Measurements from ENCODE around the gene PROSER2.
A peak's percentile ranks its signal among the peaks of the same experiment; 100 is the strongest.
"Not testable (repeated sequence)": the region's sequence is repeated elsewhere in the genome, so short reads cannot be mapped to it uniquely, and the experiment has no call there.

PROSER2 gene

GRCh38 chr10:11885437-11886137 is 62.4 kb downstream of the PROSER2 start:
- DNase-seq (ENCODE audit: low spot score), result no peak

DNA sequence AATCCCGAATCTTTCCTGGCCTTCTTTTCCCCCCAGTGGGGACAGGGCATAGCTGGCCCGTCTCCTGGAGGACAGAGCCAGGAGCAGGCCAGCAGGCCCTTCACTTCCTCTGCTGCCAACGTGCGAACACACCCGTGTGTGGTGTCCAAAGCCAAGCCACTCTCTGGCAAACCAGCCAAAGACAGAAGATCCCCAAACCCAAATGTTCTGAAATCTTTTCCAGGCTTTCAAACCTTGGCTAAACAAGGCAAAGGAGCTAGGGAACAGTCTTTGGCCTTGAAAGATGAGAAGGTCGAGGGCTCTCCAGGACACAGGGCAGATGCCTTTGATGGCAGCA is 63.0 kb downstream of the PROSER2 start:
- no peak for DNase-seq (ENCODE audit: low spot score)

DNA sequence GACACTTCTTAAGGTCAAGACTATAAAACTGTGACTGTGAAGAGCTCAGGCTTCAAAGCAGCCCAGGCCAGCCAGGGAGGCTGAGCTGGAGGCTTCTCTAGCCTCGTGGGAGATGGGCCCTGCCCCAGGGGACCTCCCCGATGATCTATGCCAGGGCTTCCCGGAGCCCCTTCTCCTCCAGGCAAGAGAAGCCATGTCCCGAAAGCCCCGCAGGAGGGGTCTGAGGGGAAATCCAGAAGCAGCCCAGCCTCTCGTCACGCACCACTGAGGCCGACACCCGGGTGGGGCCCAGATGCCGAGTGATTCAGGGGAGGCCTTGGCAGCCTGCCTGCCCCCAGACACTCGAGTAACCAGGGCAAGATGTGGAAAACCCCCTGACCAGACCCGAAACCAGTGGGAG is 63.7 kb downstream of the PROSER2 start:
- no peak for DNase-seq (ENCODE audit: low spot score)

DNA sequence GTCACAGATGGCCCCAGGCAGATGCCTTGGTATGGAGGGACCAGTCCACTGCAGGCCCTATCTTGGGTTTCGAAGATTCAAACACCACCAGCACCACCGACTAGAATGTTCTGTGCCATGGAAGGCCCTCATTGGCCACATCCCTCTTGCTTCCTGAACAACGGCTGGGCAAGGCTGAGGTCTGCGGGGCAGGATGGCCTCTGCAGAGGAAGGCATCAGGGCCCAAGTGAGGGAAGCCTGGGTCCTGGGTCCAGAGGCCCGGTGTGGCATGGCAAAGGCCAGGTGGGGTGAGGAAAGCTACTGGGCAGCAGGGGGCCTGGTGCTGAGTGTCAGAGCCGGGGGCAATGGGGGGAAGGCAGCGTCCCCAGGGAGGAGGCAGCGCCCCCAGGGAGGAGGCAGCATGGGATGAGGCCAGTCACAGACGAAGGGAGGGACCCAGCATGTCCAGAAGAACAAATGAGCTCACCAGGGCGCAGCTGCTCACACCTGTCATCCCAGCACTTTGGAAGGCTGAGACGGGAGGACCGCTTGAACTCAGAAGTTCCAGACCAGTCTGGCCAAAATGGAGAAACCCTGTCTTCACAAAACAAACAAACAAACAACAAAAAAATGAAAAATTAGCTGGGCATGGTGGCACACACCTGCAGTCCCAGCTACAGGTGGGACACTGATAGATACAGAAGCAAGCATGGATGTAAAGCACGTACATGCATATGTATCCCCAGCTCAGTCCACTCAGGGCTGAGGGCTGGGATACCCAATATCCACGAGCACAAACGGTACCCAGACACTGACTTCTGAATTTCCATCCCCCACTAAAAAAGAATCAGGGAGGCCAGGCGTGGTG is 64.4 kb downstream of the PROSER2 start:
- DNase-seq (ENCODE audit: low spot score), result no peak

- DNase-seq (ENCODE audit: low spot score), result not testable (repeated sequence)
Measured at GRCh38 chr10:11889263-11889662, 66.1 kb downstream of the PROSER2 start.

- DNase-seq (ENCODE audit: low spot score), result no peak
Measured at GRCh38 chr10:11891776-11892486, 68.8 kb downstream of the PROSER2 start.

- DNase-seq (ENCODE audit: low spot score), result no peak
Measured at GRCh38 chr10:11893749-11894278, 70.7 kb downstream of the PROSER2 start.

DNA sequence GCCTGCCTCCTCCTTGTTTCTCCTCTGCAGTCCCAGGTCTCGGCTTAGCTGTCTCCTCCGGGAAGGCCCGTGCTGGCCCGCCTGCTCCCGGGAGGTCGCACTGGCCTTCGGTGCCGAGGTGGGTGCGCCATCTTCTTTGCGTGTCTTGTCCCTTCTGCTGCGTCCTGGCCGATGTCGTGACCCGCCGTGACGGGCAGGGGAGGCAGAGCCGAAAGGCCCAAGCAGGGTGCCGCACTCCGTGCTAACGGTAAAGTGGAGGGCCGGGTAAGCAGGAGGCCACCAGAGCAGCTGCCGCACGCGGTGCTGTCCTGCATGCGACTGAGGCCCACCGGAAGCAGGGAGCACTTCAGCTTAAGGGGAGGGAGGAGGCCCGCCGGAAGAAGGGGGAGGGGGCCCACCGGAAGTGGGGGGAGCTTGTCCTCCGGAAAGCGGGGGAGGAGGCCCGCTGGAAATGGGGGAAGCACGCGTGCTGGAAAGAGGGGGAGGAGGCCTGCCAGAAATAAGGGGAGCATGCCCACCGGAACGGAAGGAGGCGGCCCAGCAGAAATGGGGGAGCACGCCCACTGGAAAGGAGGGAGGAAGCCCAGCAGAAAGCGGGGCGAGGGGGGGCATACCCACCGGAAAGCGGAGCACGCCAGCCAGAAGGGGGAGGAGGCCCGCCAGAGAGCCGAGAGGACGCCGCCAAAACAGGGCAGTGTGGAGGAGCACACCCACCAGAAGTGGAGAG is 71.4 kb downstream of the PROSER2 start:
- no peak for DNase-seq (ENCODE audit: low spot score)

DNA sequence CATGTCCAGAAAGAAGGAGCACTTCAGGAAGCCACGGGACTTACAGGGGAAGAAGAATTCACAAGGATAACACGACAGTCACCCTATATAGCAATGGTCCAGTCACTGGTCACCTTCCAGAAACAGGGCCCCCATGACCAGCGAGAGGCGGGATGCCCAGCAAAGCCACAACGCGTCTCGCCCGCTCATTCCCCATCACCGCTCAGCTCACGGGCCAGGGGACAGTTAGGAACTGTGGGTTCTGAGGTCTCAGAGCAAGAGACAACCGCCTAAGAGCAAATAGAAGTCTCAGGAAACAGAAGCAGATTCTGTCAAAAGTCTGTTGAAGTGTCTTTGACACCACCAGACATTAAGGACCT is 71.9 kb downstream of the PROSER2 start:
- DNase-seq (ENCODE audit: low spot score), result no peak

GRCh38 chr10:11895598-11895997 is 72.4 kb downstream of the PROSER2 start:
- DNase-seq (ENCODE audit: low spot score), result no peak

DNA sequence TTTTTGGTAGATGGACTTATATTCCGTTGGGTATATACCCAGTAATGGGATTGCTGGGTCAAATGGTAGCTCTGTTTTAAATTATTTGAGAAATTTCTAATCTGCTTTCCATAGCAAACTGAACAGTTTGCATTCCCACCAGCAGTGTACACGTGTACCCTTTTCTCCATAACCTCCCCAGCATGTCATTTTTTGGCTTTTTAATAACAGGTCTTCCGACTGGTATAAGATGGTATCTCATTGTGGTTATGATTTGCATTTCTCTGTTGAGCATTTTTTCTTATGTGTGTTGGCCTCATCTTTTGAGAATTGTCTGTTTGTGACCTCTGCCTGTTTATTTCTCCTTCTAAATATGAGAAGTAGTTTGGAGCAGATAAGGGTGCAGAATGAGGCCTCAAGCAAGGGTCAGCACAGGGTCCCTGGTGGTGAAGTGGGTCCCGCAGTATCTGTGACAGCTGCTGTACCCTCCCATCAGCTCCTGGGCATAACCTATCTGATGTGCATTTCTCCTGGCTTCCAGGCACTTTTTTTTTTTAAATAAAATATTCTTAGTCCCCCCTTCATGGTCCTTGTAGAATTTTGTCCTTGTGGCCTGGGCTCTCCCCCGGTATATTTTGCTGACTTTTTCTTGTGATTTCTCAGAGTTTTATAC is 73.5 kb downstream of the PROSER2 start:
- no peak for DNase-seq (ENCODE audit: low spot score)

- DNase-seq (ENCODE audit: low spot score), result no peak
Measured at GRCh38 chr10:11898033-11898371, 74.8 kb downstream of the PROSER2 start.

DNA sequence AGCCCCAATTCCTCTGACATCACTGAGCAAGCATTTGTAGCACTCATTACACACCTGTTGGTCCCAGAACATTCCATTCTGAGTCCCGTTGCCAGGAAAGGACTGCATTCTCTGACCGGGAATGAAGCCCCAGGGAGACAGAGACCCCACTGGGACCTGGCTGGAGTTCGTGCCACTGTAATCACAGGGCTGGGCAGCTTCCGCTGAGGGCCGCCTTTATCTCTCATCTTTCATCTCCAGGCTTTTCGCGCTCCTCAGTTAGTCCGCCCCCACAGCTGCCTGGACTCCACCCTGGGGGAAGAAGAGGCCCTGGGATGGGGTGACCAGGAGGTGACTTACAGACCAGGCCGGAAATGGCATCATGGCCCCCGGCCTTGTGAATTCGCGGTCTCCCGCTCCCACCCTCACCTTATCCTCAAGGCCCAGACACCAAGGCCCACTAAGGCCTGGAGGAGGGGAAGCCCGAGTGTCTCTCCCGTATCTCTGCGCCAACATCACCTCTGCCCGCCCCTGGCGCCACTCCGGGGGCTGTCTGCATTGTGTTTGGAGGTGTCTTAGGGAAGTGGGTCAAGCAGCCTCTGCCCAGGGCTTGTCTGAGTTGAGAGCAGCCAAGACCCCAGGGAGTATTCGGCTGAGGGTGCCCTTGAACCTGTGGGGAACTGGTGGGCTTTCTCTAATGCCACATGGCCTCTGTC is 75.4 kb downstream of the PROSER2 start:
- peak; percentile 58 for DNase-seq (ENCODE audit: low spot score)

GRCh38 chr10:11899067-11899876 is 76.1 kb downstream of the PROSER2 start:
- DNase-seq (ENCODE audit: low spot score), result no peak

DNA sequence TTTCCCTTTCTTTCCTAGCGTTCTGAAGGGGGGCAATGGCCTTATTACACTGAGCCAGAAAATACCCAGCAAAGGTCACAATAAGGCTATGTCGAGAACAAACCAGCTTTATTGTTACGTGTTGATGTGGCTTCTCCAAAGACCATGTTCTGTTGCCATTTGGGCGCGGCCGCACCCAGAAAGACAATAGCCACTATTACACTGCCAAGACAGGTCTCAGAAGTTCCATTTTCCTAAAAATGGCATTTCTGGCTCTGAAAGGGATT is 77.8 kb downstream of the PROSER2 start:
- DNase-seq (ENCODE audit: low spot score), result no peak

GRCh38 chr10:11901454-11901832 is 78.3 kb downstream of the PROSER2 start:
- no peak for DNase-seq (ENCODE audit: low spot score)

GRCh38 chr10:11901833-11902475 is 78.8 kb downstream of the PROSER2 start:
- DNase-seq (ENCODE audit: low spot score), result no peak

GRCh38 chr10:11902646-11903045 is 79.5 kb downstream of the PROSER2 start:
- DNase-seq (ENCODE audit: low spot score), result no peak

DNA sequence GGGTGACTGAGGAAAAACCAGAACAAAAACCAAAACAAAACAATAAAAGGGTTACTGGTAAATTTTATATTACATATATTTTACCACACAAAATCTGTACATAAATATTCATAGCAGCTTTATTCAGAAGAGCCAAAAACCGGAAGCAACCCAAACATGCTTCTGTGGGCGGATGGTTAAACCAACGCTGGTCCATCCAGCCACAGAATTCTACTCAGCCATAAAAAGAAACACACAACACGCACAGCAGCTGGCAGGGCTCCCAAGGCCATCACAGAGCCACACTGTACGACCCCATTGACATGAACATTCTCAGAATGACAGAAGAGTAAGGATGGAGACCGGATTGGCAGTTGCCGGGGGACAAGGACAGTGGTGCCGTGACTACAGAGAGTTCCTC is 83.6 kb downstream of the PROSER2 start:
- no peak for DNase-seq (ENCODE audit: low spot score)

- no peak for DNase-seq (ENCODE audit: low spot score)
Measured at GRCh38 chr10:11907914-11908313, 84.8 kb downstream of the PROSER2 start.

All from iPS-NIHi11 (cell line).